Measurements from ENCODE around the gene CPNE2.

DNA sequence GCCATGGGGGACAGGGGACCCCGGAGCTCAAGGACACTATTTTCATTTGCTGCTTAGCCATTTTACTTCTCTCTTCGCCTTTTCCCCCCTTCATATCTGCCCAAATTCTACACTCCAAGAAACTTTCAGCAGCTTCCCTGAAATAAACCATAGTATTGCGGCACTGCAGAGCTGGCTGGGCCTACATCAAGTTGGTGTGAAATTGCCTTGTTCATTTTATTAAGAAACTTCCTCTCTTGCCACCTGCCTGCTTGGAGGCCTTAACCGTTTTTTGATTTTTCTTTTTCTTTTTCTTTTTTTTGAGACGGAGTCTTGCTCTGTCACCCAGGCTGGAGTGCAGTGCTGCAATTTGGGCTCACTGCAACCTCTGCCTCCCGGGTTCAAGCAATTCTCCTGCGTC is 7.4 kb upstream of the CPNE2 start:
- TF ChIP-seq, protein P1, sequence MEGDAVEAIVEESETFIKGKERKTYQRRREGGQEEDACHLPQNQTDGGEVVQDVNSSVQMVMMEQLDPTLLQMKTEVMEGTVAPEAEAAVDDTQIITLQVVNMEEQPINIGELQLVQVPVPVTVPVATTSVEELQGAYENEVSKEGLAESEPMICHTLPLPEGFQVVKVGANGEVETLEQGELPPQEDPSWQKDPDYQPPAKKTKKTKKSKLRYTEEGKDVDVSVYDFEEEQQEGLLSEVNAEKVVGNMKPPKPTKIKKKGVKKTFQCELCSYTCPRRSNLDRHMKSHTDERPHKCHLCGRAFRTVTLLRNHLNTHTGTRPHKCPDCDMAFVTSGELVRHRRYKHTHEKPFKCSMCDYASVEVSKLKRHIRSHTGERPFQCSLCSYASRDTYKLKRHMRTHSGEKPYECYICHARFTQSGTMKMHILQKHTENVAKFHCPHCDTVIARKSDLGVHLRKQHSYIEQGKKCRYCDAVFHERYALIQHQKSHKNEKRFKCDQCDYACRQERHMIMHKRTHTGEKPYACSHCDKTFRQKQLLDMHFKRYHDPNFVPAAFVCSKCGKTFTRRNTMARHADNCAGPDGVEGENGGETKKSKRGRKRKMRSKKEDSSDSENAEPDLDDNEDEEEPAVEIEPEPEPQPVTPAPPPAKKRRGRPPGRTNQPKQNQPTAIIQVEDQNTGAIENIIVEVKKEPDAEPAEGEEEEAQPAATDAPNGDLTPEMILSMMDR (IDR thresholded peaks at IDR 0.05), result no peak
- no peak for TF ChIP-seq POLR2A (IDR thresholded peaks at IDR 0.05)

Measured in vagina (tissue), 2 donors.